NCI-H1105 treated with DMSO at 0.1 percent for 48 hours (cell line): ENCODE data around the gene ADAMTS9.
"Not testable (repeated sequence)": the region's sequence is repeated elsewhere in the genome, so short reads cannot be mapped to it uniquely, and the experiment has no call there.

ENCODE experiments used
- DNase-seq: peaks from one replicate; lab custom pipeline; 2025; lab: John Stamatoyannopoulos, UW

Gene ADAMTS9

GRCh38 chr3:64575211-64575844 is 112.5 kb downstream of the ADAMTS9 start:
- DNase-seq = peak; percentile 3

GRCh38 chr3:64574194-64574593 is 113.6 kb downstream of the ADAMTS9 start:
- DNase-seq = no peak

DNA sequence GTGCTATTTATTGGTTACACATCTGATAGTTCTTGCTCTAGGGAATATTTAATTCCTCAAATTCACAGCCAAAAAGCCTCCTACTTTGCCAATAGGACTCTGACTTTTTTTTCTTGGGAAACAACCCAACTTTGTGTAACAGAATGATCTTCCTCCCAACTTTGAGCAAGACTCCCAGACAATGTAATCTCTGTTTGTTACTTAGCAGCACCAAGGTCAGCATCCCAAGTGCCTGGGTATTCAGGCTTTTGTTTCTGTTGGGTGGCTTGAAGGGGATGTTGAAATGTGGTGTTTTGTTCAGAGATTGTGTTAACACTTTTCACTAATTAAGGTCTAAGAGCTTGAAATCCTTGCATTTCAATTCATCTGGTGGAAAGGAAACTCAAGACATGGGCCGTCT is 115.8 kb downstream of the ADAMTS9 start:
- DNase-seq = no peak

- no peak for DNase-seq
Measured at GRCh38 chr3:64568895-64569517, 118.8 kb downstream of the ADAMTS9 start.

DNA sequence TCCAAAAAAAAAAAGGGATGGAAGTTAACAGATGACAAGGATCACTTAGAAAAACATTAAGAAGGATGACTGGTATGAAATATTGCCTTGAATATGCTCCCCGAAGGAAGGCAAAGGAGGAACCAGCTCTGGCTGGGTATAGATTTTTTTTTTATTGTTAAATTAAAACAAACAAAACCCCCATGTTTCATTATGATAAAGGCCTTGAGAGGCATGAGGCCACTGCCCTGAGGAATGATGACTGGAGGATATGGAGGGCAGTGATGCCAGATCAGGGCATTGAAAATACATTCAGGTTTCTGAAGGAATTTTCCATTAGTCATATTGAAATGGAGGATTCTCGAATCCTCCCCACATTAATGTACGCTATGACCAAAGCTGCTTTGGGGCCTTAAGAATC is 120.9 kb downstream of the ADAMTS9 start:
- no peak for DNase-seq

- DNase-seq = no peak
Measured at GRCh38 chr3:64563751-64564150, 124.0 kb downstream of the ADAMTS9 start.

DNA sequence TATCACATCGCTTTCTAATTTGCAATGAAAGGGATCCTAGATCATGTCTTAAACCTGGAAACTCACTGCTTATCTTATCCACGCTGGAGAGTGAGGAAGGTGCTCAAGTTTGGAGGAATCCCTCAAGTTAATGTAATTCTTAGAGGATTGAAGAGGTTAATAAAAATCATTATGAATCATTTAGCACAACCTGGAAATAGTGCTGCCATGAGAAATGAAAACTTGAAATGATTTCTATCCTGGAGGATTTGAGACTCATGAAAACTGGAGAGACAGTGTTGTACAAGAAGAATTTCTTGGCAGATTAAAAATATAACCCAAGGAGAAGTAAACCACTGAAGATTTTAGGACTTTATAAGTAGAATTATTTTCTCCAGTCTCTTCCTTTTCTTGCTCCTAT is 125.9 kb downstream of the ADAMTS9 start:
- no peak for DNase-seq

GRCh38 chr3:64561325-64561843 is 126.4 kb downstream of the ADAMTS9 start:
- no peak for DNase-seq

GRCh38 chr3:64560791-64561190 is 127.0 kb downstream of the ADAMTS9 start:
- no peak for DNase-seq

GRCh38 chr3:64559588-64559987 is 128.2 kb downstream of the ADAMTS9 start:
- no peak for DNase-seq

DNA sequence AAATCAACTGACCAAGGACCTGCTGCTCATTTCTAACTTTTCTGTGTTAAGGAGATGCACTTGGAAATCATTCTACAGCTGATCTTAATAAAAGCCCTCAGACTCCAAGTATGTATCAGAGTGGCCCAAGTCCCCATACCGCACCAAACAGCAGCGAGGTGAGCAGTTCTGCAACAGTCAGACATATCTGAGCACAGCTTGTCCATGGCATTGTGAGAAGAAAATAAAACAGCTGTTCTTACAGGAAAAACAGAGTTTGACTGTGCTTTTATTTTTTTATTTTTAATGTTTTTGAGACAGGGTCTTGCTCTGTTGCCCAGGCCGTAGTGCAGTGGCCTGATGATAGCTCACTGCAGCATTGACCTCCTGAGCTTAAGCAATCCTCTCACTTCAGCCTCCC is 131.8 kb downstream of the ADAMTS9 start:
- DNase-seq = no peak

GRCh38 chr3:64555351-64555750 is 132.4 kb downstream of the ADAMTS9 start:
- DNase-seq = no peak

DNA sequence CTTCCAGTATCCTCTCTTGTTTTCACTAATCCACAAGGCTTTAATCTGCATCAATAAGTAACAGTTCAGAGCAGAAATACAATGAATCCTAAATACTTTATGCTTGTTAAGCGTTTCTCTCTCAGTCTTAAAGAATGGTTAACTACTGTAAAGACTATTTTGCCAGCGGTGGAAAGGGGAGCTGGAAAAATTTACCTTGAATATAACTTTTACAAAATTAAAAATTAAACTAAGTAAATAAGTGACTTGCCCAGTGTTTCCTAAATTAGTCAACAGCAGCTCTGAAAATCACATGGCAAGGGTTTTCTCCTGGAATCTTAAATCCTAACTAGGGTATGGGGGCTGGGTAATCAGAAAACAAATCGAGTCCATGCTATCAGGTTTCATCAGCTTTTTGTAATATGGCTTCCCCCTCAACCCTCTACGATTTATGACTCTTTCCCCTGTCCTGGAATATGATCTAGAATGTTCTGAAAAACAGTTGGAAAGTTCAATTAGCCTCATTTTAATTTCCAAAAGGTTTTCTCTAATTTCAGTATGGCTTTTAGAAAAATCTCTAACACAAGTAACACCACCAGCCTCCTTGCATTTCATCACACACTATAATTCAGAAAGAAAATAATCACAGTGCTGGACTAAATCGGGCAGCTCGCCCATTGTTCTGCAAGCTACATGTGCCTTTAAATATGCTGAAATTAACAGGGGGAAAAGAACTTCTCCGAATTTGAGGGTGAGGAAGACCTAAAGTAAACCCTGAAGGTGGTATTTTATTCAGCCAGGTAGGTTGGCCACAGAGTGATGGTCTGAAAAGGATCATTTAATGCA is 133.5 kb downstream of the ADAMTS9 start:
- DNase-seq = no peak

DNA sequence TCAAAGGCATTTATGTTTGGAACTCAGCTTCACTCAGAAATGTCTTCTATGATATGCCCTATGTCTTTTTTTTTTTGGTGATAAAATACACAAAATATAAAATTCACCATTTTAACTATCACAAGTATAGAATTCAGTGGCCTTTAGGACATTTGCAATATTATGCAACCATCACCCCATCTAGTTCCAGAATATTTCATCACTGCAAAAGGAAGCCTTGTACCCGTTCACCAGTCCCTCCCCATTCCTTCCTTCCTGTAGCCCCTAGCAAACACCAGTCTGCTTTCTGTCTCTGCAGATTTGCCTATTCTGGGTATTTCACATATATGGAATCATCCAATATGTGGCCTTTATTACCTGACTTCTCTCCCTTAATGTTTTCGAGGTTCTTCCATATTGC is 134.8 kb downstream of the ADAMTS9 start:
- no peak for DNase-seq

- DNase-seq = no peak
Measured at GRCh38 chr3:64552160-64552559, 135.6 kb downstream of the ADAMTS9 start.

DNA sequence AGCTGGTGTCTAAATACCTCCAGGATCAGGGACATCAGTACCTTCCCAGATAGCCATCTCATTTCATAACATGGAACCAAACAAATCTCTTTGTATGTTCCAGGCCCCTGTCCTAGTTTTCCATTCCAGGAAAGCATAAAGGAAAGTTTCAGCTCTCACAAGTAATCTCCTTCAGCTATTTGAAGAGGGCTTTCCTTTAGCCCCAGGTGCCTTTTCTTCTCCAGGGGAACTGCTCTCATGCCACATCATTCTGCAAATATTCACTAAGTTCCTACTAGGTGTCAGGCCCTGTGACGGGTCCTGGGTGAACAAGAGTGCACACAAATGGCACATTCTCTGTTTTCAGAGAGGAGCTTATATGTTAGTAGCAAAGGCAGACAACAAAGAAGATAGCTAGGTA is 136.1 kb downstream of the ADAMTS9 start:
- DNase-seq = no peak

GRCh38 chr3:64550745-64551144 is 137.1 kb downstream of the ADAMTS9 start:
- DNase-seq = no peak

- DNase-seq = no peak
Measured at GRCh38 chr3:64549869-64550268, 137.9 kb downstream of the ADAMTS9 start.

DNA sequence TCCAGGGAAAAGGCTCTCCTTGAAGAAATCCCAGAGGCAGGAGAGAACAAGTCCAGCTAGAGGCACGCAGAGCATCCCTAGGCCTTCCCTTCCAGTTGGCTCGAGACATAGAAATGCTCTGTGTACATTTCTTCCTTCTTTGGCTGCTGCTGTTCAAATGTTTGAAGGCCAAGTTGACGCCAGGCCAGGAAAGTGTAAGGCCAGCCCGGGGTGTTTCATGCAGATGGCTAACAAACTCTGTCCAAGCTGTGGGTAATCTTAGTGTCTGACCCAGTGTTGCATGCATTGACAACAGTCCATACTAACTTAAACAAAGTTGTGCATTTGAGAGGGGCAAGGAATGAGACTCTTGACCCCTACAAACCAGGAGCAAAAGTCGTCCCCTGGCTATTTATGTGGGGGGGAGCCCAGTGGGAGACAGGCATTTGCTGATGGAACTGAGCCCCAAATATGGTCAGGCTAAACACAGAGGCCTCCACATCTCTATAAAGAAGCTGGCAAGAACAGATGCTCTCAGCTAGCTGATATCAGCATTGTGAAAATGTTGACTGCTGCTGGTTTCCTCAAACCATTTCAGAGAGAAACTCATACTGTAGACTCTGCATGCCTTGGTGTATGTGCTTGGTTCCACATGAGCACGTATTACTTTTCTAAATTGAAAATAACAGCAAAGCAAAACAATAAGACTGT is 139.5 kb downstream of the ADAMTS9 start:
- DNase-seq = no peak

DNA sequence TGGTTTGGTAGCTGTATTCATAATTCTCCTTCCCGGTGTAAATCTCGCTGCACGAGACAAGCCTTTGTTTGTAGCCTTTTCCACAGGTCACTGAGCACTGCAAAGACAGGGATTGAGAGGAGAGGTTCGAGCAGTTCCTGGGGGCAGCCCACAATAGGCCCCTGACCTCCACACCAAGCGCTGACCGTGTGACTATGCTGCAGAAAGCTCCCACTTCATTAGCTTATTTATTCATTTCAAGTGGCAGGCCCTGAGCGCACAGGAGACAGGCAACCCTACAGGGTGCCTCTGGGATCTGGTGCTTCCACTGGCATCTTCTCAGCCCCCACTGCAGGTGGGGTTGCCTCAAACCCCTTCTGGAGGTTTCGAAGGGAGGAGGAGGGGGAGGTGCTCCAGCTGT is 140.9 kb downstream of the ADAMTS9 start:
- DNase-seq = no peak

- not testable (repeated sequence) for DNase-seq
Measured at GRCh38 chr3:64545239-64545638, 142.6 kb downstream of the ADAMTS9 start.

- no peak for DNase-seq
Measured at GRCh38 chr3:64541803-64542202, 146.0 kb downstream of the ADAMTS9 start.
